ACHN (cell line): ENCODE data around the gene ESRRB.

ENCODE experiments used
- DNase-seq: peaks from one replicate; pipeline ENCODE4 v3.0.0-alpha.2; 2015
- in situ Hi-C: cut with HindIII; loops from 2 replicates; pipeline ENCODE4 v1.10.0; 2017; ENCODE audit warnings: low sequenced_read_pairs, low pct_ligation_motif_present, low pct_unique_long_range_greater_than_20kb

Gene ESRRB

DNA sequence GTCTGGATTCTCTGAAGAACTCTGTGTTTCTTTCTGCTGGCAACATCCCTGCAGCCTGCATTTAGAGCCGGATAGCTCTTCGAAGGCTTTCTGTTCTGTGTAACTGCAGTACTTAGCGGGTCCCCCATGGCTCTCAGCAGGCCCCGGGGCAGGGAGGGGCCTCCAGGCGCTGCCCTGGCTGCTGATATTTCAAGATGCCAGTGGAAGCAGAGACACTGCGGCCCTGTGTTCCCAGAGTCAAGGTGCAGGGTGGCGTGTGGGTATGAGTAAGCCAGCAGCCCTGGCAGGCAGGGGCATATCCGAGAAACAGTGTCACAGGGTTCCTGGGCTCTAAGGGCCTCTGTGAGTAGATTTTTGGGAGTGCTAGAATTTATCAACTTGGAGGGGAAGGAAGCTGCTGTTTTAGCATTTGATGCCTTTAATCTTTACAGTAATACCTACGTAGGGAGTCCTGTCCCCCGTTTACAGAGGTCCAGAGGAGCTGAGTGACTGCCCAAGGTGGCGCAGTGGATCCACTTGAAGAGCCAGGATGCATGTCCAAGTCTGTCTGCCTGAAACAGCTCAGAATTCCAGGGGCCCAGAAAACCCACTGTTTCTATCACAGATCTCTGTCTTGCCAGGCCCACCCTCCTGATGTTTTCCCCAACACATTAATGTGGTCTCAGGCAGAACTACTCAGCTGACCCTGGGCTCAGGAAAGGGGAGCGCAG lies 16.2 kb downstream of the ESRRB start:
- no peak for DNase-seq
- in situ Hi-C loops: no loop called here

DNA sequence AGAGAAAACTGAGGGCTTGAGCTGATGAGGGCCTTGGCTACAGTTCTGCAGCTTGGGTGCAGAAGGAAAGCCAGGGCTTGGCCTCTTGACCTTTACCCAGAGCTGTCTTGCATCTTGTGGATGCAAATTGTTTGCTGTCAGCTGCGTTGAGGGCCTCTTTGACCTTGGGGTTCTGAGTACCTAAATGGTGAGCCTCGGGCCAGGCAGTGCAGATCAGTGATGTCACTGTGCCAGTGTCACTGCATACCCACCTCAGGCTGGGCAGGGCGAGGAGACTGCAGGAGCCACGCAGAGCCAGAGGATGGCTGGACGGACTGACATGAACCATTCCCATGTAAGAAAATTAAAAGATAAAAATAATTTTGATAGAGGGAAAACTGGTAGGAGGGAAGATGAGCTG lies 18.6 kb downstream of the ESRRB start:
- no peak for DNase-seq
- in situ Hi-C loops: no loop called here

DNA sequence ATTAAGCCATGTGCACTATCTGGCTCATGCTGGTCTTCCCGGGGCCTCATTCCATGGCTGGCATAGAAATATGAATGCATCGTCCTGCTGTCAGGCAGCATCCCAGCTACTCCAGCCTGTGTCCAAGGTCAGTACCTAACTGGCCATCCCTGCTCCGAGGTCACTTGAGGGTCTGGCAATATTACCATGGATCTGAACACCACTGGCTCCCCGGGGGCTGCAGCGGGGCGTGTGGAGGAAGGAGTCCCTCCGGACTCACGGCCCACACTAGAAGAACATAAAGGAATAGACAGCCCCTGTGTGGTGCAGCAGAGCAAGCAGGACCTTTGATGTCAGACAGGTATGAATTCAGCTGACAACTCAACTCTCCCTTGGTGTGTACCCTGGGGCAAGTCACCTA lies 19.2 kb downstream of the ESRRB start:
- in situ Hi-C loops: no loop called here
- DNase-seq: no peak

DNA sequence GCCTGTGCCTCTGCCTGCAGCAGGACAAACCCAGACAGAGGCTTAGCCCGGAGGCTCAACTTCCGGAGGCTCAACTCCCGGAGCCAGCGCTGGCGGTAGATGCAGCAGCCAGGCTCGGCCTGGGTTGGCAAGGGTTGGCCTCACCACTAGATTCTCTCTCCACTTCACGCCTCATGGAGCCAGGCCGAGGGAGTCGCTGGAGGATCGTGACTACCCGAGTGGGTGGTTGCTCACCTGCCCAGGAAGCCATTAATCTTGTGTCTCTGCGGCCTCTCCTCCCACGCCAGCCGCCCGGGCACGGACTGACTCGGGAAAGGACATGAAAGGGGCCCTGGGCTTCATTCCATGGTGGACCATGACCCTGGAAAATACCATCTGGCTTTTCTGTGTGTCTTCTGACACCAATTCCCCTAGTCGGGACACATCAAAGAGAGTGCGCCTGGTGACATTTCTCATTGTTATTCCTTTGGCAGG lies 20.8 kb downstream of the ESRRB start:
- in situ Hi-C loops: no loop called here
- no peak for DNase-seq

DNA sequence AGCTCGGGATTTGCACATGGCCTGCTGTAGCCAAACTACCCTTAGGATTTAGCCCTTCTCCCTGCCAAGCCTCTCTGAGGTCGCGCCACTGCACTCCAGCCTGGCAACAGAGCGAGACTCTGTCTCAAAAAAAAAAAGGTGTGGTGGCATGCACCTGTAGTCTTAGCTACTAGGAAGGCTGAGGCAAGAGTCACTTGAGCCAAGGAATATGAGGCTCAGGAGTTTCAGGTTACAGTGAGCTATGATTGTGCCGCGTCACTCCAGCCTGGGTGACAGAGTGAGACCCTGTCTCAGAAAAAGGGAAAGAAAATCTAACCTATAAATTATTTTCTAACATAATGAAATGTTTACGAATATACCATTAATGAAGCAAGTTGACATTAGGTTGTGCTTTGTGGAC lies 29.7 kb downstream of the ESRRB start:
- in situ Hi-C loops: no loop called here
- DNase-seq: no peak

DNA sequence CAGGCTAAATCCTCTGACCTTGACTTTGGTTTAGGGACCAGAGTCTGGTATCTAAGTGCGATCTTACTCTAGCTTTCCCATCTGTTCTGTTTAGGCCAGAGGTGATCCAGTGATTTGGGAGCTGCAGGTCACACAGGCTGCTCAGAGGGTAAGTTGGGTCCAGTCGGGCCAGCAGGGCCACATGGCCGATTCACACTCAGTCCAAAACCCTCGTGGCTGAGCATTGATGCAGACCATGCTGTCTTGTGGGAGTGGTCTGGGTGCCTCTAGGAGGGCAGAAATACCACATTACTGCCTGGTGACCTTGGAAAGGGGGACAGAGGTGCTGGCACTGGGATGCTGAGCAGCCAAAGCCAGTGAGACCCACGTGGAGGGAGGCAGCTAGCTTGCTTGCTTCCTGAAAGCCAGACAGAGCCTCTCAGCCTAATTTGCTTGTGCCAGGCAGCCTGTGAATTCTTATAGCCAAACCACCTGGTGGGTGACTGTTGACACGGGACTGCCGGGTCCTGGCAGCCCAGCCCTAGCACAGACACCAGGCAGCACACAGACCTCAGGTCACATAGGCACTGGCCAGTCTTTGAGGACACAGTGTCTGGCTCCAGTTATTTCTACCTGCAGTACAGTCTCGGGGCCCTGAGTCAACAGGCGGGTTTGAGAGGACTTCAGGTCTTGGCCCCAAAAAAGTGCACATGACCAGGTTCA lies 31.7 kb downstream of the ESRRB start:
- no peak for DNase-seq
- in situ Hi-C loops: no loop called here

DNA sequence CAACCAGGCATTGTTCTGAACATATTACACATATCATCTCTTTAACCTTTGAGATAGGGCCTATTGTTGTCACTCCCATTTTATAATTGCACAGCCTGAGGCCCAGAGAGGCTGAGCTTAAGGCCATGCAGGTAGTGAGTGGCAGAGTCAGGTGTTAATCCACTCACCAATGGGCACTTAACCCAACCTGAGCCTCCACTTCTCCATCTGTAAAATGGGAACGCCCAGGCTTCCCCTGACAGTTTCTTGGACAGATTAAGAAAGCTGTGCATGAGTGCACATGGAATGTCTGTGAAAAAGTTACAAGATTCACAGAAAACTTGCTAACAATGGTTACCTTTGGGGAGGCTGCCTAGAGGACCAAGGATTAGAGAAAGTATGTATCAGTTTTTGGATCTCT lies 32.9 kb downstream of the ESRRB start:
- in situ Hi-C loops: no loop called here
- DNase-seq: no peak

DNA sequence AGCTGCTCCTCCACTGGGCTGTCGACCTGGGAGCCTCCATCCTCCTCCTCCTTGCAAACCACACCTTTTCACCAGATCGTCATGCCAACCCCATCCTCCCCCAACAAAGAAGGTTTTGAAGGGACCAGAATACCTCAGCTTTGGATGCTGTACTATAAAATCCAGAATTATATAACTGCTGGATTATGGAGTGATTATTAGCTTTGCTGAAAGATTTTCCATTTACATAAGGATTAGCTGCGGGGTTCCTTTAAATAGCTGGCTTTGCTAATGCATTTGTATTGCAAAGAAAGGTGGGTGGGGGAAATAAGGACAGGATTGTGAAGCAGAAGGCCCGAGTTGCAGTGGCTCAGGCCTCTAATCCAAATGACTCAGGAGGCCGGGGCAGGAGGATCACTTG lies 36.6 kb downstream of the ESRRB start:
- no peak for DNase-seq
- in situ Hi-C loops: no loop called here

DNA sequence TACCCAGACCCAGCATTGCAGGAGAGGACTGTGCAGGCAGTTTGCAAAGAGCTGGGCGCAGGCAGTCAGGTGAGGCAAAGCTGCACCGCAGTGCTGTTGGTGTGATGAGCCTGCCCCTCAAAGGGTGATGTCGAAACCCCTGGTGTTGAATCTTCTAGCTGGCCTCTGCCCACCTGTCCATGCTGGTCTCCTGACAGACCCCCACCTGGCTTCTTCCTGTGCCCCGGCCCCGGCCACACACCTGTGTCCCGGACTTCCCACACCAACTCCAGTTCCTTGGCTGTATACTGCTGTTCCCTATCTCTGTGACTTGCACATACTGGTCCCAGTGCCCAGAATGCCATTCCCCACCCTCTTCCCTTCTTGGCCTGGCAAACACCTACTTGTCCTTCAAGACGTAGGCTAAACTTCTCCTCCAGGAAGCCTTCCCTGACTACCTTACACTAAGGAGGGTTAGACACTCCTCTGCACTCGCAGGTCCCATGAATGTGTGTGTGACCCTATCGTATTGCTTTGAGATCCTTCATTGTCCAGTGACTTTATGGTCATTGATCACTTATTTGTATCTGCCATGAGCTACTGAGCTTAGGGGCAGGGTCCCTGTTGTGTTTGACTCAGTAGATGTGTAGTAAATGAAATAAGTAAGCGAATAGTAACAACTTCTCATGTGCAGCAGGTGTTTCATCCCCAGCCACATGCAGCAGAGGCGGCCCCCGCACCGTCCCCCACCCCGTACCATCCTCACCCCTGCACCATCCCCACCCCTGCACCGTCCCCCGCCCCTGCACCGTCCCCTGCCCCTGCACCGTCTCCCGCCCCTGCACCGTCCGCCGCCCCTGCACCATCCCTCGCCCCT lies 37.4 kb downstream of the ESRRB start:
- in situ Hi-C loops: no loop called here
- no peak for DNase-seq

DNA sequence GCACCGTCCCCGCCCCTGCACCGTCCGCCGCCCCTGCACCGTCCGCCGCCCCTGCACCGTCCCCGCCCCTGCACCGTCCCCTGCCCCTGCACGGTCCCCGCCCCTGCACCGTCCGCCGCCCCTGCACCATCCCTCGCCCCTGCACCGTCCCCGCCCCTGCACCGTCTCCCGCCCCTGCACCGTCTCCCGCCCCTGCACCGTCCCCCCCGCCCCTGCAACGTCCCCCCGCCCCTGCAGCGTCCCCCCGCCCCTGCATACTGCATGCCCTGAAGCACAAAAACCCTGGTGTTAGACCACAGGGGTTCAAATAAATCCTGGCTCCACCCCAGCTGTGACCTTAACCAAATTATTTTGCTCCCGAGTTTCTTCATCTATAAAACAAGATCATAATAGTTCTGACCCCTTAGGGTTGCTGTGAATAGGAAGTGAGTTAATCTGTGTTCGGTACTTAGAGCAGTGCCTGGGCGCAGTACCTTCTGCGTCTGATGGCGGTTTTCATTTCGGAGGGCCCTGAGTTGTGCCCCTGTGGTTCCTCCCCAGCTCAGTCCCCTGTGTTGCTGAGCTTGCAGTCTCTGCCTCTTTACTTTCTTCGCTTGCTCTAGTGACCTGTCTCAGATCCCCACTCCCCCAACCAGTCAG lies 38.1 kb downstream of the ESRRB start:
- no peak for DNase-seq
- in situ Hi-C loops: no loop called here

DNA sequence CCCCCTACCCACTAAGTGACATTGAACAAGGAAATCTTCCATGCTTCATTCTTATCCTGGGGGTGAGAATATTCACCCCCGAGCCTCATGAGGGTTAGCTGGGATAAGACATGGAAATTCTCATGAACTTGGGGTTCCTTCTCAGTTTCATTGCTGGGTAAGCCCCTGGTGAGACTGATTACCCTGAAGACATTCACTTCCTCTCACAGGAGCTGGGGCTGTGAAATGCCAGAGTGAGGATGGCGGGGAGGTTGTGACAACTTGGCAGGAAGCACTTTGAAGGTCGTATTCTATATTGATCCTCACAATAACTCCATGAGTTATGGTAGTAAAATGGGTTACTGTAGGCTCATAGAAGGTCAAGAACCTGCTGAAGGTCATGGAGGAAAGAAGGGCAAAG lies 43.5 kb downstream of the ESRRB start:
- in situ Hi-C loops: no loop called here
- no peak for DNase-seq

DNA sequence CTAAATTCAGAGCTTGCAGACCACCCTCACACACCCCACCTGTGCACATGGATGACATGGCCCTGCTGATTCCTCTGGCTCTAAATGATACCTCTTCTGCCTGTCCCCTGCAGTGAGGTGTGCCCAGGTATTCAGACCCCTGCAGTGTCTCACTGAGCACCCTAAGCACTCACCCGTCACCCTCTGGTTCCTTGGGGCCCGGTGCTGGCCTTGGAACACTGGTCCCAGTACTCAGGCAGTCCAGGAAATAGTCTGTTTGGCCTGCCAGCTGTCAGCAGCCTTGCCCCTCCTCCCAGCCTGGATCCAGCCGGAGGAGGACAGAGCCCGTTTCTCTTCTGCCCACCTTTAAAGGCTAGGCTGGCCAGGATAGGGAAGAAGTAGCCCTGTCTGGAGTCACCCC lies 44.9 kb downstream of the ESRRB start:
- no peak for DNase-seq
- in situ Hi-C loops: no loop called here

DNA sequence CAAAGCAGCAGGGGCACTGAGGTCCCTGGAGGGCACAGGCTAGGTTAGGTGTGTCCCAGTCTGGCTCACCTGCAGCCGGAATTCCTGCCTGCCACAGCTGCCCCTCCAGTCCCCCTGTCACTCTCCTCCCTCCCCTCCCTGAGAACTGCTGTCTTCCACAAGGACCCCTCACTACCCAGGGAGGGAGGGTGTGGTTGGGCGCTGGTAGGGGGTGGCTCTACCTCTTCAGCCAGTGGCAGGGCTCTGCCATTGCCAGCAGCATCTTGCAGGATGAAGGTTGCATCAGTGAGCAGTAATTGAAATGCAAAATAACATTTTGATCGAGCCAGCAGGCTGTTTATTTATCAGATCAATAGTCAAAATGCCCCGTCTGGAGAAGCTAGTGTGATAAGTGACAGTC lies 45.7 kb downstream of the ESRRB start:
- in situ Hi-C loops: no loop called here
- DNase-seq: no peak

DNA sequence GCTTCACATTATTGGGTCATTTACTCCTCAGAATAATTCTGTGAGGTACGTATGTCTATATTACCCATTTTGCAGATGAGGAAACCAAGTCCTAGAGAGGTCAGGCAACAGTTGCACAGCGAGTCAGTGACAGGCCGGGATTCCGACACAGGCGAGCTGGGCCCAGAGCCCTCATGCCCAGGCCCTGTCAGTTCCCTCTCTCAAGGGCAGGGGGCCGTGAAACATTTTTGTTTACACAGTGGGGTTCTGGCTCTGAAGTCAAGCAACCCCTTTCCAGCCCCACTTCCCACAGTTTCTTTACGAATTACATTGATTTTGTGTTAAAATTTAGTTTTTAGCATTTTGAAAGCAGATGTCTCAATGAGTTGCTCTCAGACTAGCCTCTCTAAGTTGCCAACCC lies 46.7 kb downstream of the ESRRB start:
- DNase-seq: no peak
- in situ Hi-C loops: no loop called here

DNA sequence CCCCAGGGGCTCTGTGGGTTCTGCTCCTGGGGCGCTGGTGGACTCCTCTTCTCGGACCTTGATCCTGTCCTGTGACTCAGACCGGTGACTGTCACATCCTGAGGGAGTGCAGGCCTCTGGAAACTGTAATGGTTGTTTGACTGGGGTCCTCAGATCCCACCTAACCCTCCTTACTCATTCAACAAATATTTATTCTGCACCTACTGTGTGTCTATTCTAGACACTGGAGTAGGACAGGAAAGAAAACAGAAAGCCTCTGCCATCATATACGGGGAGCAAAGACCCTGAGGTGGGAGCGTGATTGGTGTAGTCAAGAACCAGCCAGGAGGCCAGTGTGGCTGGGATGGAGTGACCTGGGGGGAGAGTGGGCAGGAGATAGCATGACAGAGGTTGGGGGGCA lies 47.6 kb downstream of the ESRRB start:
- DNase-seq: no peak
- in situ Hi-C loops: no loop called here

DNA sequence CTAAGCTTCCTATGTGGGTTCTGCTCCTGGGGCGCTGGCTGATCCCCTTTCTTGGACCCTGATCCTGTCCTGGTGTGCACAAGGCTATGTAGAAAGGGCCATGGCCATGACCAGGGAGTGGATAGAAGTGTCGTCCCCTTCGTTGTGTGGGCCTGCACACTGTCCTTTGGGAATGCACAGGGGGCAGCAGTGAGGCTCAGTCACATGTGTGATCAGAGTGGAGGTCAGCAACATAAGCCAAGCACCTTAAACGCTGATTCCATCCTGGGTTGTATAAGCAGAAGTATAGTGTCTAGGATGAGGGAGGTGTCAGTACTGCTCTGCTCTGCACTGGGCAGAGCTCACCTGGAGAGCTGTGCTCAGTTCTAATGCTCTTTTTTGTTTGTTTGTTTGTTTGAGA lies 48.4 kb downstream of the ESRRB start:
- in situ Hi-C loops: no loop called here
- no peak for DNase-seq

DNA sequence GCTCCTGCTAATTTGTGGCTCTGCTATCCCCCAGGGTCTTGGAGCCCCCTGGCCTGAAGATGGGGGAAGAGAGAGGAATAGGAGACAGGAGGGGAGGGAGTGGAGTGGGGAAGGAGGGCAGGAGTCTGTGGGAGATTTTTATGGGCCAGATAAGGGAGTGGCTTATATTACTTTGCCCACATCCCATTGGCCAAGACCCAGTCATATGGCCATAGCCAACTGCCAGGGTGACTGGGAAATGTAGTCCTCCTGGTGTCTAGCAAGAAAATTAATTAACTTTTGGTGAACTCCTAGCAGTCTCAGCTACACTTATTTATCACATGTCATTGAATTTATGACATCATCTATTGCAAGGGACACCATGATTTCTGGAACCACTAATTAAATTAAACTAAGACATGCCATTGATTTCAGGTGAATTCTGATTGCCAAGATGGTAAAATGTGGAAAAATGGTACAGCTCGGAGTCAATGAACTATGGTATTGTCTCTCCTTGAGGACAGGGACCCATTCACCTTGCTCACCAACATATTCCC lies 50.3 kb downstream of the ESRRB start:
- DNase-seq: no peak
- in situ Hi-C loops: no loop called here

DNA sequence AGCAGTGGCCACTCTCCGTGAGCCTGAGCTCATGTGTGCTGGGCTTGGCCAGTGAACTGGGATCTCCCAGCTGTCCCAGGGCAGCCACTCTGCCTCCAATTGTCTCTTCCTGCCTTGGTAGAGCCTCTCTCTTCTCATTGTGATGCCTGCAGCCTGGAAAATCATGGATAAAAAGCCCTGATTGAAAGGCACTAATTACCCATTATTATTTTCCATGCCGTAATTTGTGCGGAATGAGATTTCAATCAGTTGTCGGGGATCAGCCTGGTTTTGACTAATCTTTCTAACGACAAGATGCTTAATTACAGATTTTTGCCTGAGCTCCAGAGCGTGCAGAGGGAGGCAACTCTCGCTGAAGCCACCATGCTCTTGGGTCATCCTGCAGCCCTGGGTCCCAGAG lies 52.7 kb downstream of the ESRRB start:
- in situ Hi-C loops: no loop called here
- no peak for DNase-seq

DNA sequence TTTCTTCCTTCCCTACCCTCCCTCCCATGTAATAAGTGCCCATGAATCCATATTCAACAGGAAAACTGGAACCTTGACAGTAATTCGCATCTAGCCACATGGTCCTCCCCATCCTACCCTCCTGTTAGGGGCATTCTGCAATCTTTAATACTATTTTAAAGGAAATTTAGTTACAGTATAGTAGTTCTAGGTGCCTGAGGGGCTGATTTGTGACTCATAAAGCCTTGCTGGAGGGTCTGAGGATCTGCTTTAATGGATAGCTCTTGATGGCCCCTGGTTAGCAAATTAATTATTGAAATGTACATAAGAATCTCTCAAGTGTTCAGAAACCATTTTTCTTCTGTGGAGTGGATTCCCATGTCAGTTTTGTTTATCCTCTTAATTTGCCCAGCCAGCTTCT lies 54.1 kb downstream of the ESRRB start:
- in situ Hi-C loops: no loop called here
- no peak for DNase-seq
